Lower lobe of right lung (tissue), 2 donors: Measurements from ENCODE around the gene RPS24. TPM values are rescaled to one million over a fixed set of nuclear protein-coding genes. Genes with fewer than 3 reads are reported as not detected.

Experiments
- ATAC-seq, 2 donors: fragments of 200-7000 bp; cut with Tn5 transposase; one replicate each; pipeline ENCODE4 v1.9.1; 2020 to 2022; ENCODE audit warnings: mild to moderate bottlenecking in 2 of 2, moderate library complexity in 2 of 2
- DNase-seq: peaks from one replicate; pipeline ENCODE4 v3.0.0-alpha.2; 2020
- H3K27ac ChIP-seq: fragments of 200-600 bp; one replicate; pipeline ENCODE4 v1.8.0; 2022
- H3K27me3 ChIP-seq: fragments of 200-600 bp; one replicate; pipeline ENCODE4 v1.8.0; 2022; ENCODE audit warnings: low read depth
- H3K36me3 ChIP-seq: fragments of 200-600 bp; one replicate; pipeline ENCODE4 v1.8.0; 2022; ENCODE audit warnings: mild to moderate bottlenecking
- H3K4me1 ChIP-seq: fragments of 200-600 bp; one replicate; pipeline ENCODE4 v1.8.0; 2022
- H3K4me3 ChIP-seq: fragments of 200-600 bp; one replicate; pipeline ENCODE4 v1.8.0; 2022; ENCODE audit warnings: mild to moderate bottlenecking
- H3K9me3 ChIP-seq: fragments of 200-600 bp; one replicate; pipeline ENCODE4 v1.8.0; 2022
- CTCF ChIP-seq: fragments of 200-600 bp; IDR thresholded peaks from one replicate; pipeline ENCODE4 v1.8.0; 2022; ENCODE audit warnings: antibody characterized with exemption, mild to moderate bottlenecking
- intact Hi-C: fragments of 100-400 bp; cut with DNase I; formaldehyde crosslinking; loops from one replicate; pipeline ENCODE4 v1.11.0; 2022
- total RNA-seq: library from RNA; stranded (reverse); fragmentation: NEBNext Ultra II Directional; extraction: Animal tissue kit (Norgen Biotek cat#: 25700); gene quantifications from one replicate; pipeline ENCODE4 v1.2.1, GENCODE V29; 2021
- donor health status: DM: no; HTN: yes; CAD: no; lungs with severe emphysema.

Gene RPS24
- total RNA-seq, 1 donor from 2014 or later, result 1,077 TPM

- Histone ChIP-seq H3K9me3 (no peaks in the 10 kb centered on the region), H3K27ac (no peak overlapping the region), H3K4me1 (no peaks in the 10 kb centered on the region), H3K4me3 (no peak overlapping the region), H3K27me3 (no peaks in the 10 kb centered on the region), H3K36me3 (peaks cover 100% of the 10 kb centered on the region)
- DNase-seq (no peak), ATAC-seq (no peak)
- intact Hi-C loops, result no loop called here
- TF ChIP-seq CTCF, result no peak
Measured at GRCh38 chr10:78019264-78019663, 14.4 kb upstream of the RPS24 start.

GRCh38 chr10:78021201-78021600, 12.5 kb upstream of the RPS24 start:
- H3K9me3 ChIP-seq, result no peaks in the 10 kb centered on the region
- peaks cover 100% of the 10 kb centered on the region for H3K36me3 ChIP-seq
- no peak overlapping the region for H3K27ac ChIP-seq
- no peaks in the 10 kb centered on the region for H3K4me1 ChIP-seq
- TF ChIP-seq CTCF, result no peak
- no peak overlapping the region for H3K4me3 ChIP-seq
- H3K27me3 ChIP-seq, result no peaks in the 10 kb centered on the region
- DNase-seq (no peak), ATAC-seq (no peak)
- intact Hi-C loops, result no loop called here

- Histone ChIP-seq H3K4me3 (no peak overlapping the region), H3K27ac (no peak overlapping the region), H3K36me3 (peaks cover 76% of the 10 kb centered on the region), H3K9me3 (no peaks in the 10 kb centered on the region), H3K4me1 (peaks cover 11% of the 10 kb centered on the region), H3K27me3 (no peaks in the 10 kb centered on the region)
- ATAC-seq (no peak), DNase-seq (no peak)
- TF ChIP-seq CTCF, result no peak
- intact Hi-C loops, result no loop called here
Measured at GRCh38 chr10:78023741-78024140, 9.9 kb upstream of the RPS24 start.

- no peak overlapping the region for H3K27ac ChIP-seq
- intact Hi-C loops, result no loop called here
- no peak overlapping the region for H3K4me3 ChIP-seq
- DNase-seq, result no peak
- no peaks in the 10 kb centered on the region for H3K9me3 ChIP-seq
- peaks cover 55% of the 10 kb centered on the region for H3K36me3 ChIP-seq
- no peaks in the 10 kb centered on the region for H3K27me3 ChIP-seq
- H3K4me1 ChIP-seq, result peaks cover 18% of the 10 kb centered on the region
- no peak for ATAC-seq
- no peak for TF ChIP-seq CTCF
Measured at GRCh38 chr10:78025685-78026364, 7.8 kb upstream of the RPS24 start.

- H3K4me3 ChIP-seq, result peak overlapping the region; percentile 95
- DNase-seq, result no peak
- intact Hi-C loops, result no loop called here
- H3K9me3 ChIP-seq, result no peaks in the 10 kb centered on the region
- peaks cover 22% of the 10 kb centered on the region for H3K4me1 ChIP-seq
- TF ChIP-seq CTCF, result no peak
- peaks cover 27% of the 10 kb centered on the region for H3K36me3 ChIP-seq
- H3K27me3 ChIP-seq, result no peaks in the 10 kb centered on the region
- ATAC-seq, result peak; percentile 16 to 25
- peak overlapping the region; percentile 59 for H3K27ac ChIP-seq
Measured at GRCh38 chr10:78028438-78029268, 5.0 kb upstream of the RPS24 start.
